WTC11 (cell line): ENCODE measurements around the gene TTC39B.

Source experiments
- ATF1 ChIP-seq: sonication (generic); formaldehyde crosslinking; IDR thresholded peaks from 2 replicates; pipeline ENCODE4 v1.8.1; 2023; ENCODE audit warnings: mild to moderate bottlenecking, moderate library complexity, missing genetic modification reagents
- CTCF ChIP-seq: fragments of 200-600 bp; IDR thresholded peaks from 2 replicates; pipeline ENCODE4 v1.8.0; 2022; ENCODE audit warnings: antibody characterized with exemption
- JUN ChIP-seq: sonication (generic); formaldehyde crosslinking; IDR thresholded peaks from 2 replicates; pipeline ENCODE4 v1.8.0; 2023; ENCODE audit warnings: mild to moderate bottlenecking, missing genetic modification reagents

- TF ChIP-seq CTCF = no peak
- no peak for TF ChIP-seq JUN
- TF ChIP-seq ATF1 (CRISPR knock-in tag) = no peak
Observed at GRCh38 chr9:15220658-15221318, 86.2 kb downstream of the TTC39B start.
